NCI-H1048 (cell line): ENCODE measurements around the gene PIK3R5.
"Not testable (repeated sequence)": the region's sequence is repeated elsewhere in the genome, so short reads cannot be mapped to it uniquely, and the experiment has no call there.

Experiments used
- DNase-seq: peaks from one replicate; lab custom pipeline; 2025; lab: John Stamatoyannopoulos, UW

Gene PIK3R5

DNA sequence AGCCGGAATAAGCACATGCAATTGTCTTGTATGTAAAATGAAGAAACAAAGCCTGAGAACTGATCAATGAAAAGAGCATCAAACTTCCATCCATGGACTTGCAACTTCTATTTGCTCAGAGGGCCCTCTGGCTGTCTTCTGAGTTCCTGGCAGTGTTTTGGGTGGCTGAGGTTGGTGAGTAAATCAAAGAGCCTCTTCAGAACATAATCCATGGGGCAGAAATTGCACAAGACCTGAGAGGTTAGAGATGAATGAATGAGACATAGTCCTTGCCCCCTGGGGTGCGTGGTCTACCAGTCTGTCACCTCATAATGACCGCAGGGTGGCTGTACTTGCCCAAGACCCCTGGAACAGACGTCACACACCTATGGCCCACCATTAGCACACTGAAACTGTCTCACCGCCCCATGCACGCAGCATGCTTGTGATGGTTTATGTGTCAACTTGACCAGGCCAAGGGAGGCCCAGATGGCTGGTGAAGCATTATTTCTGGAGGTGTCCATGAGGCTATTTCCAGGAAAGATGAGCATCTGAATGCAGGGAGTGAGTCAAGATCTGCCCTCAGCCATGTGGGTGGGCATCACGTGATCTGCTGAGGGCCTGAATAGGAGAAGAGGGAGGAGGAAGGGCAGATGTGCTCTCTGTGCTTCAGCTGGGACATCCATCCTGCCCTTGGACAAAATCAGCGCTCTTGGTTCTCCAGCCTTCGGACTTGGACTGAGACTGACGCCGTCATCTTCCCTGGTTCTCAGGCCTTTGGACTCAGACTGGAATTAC lies 106.3 kb downstream of the PIK3R5 start:
- DNase-seq = no peak

DNA sequence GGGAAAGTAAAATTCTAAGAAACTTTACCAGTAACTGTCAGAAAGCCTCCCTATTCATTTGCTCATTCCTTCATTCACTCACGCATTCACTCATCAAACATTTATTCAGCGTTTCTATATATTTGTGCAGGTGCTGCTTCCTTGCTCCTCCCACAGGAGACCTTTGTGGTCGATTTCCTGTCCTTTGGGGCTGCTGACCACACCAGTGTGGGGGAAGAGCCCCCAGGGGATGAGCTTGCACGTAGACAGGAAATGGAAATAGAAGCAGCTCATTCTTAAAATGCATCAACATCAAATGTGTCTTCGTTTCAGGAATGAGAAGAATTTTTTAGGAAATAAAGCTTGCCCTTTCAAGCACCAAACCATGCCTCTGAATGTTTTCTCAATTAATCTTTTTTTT lies 107.6 kb downstream of the PIK3R5 start:
- no peak for DNase-seq

DNA sequence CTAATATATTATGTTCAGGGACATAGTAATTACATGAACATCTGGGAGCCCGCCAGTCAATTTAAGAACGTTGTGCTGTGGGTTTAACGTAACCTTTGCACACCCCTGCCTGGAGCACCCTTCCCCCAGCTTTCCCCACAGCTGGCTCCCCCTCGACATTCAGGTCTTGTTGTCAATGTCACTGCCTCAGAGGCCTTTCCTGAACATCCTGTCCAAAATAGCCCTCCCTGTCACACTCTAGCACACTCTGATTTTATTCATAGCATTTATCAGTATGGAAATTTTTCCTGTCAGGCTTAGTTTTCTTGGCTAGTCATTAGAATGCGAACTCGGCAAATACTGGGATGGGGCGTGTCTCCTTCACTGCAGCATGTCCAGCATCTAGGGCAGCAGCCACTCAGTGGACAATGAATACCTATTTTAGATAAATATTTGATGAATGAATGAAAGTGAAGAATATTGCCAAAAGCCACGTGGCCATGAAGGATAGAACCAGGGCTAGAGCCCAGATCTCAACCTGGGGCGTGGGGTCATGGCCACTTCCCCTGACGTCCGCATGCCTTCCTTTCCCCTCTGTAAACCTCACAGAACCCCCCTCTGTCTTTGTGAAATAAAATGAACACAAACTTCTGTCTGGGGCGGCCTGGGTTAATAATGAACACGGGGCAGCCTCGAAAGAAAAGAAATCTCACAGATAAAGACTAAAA lies 108.5 kb downstream of the PIK3R5 start:
- DNase-seq = no peak

DNA sequence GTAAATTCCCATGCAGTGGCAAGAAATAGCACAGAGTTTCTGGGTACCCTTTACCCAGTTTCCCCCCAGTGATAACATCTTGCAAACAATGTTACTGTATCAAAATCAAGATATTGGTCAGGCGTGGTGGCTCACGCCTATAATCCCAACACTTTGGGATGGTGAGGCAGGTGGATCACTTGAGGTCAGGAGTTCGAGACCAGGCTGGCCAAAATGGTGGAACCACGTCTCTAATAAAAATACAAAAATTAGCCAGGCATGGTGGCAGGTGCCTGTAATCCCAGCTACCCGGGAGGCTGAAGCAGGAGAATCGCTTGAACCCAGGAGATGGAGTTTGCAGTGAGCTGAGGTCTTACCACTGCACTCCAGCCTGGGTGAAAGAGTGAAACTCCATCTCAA lies 109.3 kb downstream of the PIK3R5 start:
- DNase-seq = not testable (repeated sequence)

DNA sequence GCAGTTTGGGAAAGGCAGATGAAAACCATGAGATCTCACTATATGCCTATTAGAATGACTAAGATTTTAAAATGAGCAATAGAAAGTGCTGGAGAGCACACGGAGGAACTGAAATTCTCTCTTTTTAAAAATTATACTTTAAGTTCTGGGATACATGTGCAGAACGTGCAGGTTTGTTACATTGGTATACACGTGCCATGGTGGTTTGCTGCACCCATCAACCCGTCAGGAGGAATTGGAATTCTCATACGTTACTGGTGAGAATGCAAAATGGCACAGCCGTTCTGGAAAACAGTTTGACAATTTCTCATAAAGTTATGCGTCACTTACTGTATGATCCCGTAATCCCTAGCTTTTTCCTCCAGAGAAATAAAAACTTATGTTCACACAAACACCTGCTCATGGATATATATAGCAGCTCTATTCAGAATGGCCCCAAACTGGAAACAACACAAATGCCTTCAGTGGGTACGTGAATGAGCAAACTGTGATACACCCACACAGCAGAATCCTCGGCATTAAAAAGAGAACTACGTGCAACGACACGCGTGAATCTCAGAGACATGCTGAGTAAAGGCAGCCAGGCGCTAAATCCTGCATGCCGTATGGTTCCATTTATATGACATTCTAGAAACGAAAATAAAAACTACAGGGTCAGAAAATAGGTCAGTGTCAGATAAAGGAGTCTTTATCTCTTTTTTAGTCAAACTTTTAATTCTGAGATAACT lies 109.9 kb downstream of the PIK3R5 start:
- DNase-seq = no peak

DNA sequence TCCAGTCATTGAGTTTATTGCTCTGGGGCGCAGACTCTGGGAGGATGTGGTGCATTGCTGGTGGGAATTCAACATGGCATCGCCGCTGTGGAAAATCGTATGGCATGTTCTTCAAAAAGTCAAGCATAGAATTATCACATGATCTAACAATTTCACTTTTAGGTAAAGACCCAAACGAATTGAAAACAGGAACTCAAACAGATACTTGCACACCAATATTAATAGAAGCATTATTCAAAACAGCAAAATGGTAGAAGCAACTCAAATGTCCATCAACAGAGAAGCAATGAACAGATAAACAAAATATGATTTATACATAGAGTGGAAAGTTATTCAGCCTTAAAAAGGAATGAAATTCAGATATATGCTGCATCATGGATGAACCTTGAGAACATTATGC lies 113.9 kb downstream of the PIK3R5 start:
- no peak for DNase-seq

DNA sequence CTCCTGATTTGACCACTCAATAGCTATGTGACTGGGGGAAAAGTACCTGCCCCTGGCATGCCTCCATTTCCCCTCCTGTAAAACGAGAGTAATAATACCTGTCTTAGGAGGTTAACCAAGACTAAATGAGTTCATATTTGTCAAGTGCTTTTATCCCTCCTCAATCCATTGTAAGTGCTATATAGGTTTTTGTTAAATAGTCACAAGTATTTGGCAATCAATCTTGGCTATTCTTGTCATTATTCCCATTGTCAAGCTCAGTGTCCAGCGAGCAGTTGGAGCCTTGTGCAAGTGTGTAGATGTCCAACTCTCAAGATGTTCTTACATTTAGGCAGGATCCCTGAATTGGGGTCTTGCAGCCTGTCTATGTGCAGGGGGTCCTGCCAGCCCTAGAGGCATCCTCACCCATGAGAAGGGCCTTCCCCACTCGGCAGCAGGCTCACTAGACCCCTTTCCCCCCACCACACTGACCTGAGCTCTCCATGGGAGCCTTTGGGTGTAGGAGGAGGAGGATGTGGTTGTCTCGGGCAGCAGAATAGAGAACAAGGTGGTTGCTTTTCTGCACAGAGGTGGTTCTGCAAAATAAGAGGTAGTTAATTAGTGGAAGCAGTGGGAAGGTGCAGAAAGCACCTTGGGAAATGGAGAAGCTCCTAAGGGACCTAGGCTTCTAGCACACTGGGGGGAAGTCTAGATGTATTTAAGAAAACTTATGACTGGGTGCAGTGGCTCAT lies 116.0 kb downstream of the PIK3R5 start:
- no peak for DNase-seq

DNA sequence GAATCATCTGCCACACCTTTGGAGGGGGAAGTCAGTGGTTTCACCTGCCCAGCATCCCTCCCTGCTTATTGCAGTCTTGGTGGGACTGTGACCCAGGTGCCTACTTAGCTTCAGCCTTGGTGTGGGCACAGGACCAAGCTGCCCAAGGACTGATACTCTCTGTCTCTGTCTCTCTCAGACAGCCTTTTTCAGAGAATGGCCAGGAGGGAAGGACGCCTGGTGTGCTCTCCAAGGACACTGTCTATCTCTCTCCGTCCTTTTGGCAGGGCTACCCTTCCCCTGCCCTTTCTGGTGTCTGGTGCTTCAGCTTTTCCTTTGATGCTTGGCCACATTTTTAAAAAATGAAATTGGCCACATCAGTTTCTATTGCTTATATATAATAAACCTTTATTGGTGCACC lies 117.6 kb downstream of the PIK3R5 start:
- no peak for DNase-seq

DNA sequence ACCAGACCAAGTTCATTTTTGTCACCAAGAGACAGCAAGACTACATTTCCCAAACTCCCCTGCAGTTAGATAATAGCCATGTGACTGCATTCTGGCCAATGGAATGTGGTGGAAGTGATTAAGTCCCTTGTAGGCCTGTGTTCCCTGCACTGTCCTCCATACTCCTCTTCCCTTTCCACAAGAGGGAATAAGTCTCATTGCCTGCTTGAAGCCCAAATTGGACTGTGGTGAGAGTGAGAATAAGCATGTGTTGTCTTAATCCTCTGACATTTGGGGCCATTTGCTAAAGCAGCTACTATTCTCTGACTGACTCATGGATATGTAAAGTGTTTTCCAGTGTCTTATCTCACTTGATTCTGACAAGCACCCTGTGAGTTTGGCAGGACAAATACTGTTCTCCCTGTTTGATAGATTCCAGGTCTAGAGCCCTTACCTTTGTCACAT lies 118.7 kb downstream of the PIK3R5 start:
- no peak for DNase-seq

DNA sequence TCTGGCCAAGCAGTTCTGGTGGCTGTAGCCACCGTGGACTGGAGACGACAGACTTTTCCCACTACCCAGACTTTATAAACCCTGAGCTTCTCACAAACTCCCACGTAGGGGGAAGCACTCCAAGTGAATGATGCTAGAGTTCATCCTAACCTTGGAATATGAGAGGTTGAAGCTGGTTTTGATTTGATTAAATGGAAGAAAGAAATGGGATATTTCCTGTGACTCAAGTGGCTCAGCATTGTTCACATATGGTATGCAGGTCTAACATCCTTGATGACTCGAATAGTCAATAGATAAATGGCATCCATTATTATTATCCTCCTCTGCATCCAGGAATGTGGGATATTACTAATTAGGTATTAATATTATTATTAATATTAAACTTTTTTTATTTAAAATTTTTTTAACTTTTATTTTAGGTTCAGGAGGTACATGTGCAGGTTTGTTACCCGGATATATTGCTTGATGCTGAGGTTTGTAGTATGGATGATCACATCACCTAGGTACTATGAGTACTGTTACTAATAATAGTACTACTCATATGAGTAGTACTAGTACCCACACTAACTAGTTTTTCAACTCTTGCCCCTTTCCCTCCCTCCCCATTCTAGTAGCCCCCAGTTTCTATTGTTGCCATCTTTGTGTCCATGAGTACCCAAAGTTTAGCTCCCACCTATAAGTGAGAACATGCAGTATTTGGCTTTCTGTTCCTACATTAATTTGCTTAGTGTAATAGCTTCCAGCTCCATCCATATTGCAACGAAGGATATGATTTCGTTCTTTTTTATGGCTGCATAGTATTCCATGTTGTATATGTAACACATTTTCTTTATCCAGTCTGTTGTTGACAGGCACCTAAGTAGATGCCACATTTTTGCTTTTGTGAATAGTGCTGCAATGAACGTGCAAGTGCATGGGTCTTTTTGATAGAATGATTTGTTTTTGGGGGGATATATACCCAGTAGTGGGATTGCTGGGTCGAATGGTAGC lies 121.0 kb downstream of the PIK3R5 start:
- DNase-seq = no peak

DNA sequence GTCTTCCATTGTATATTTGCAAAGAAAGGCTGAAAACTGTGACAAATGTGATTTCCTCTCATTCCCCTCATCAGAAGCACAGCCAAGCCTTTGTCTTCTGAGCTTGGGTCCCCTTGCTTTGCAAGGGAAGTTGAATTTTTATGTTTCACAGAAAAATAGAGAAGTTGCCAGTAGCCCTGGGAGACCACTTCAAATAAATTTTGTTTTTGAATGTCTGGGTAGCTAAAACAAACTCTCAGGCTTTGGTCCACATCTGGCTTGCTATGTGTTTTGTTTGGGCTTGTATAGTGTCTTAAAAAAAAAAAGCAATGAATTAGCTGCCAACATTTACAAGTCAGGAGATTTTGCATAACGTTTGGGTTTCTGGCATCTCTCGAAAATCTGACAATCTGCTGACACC lies 122.2 kb downstream of the PIK3R5 start:
- no peak for DNase-seq

DNA sequence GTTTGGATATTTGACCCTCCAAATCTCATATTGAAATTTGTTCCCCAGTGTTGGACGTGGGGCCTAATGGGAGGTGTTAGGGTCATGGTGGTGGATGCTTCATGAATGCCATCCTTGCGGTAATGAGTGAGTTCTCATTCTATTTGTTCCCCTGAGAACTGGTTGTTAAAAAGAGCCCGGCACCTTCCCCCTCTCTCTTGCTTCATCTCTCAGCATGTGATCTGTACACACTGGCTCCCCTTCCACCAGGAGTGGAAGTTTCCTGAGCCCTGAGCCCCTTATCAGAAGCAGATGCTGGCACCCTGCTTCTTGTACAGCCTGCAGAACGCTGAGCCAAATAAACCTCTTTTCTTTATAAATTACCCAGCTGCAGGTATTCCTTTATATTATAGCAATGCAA lies 123.7 kb downstream of the PIK3R5 start:
- no peak for DNase-seq

DNA sequence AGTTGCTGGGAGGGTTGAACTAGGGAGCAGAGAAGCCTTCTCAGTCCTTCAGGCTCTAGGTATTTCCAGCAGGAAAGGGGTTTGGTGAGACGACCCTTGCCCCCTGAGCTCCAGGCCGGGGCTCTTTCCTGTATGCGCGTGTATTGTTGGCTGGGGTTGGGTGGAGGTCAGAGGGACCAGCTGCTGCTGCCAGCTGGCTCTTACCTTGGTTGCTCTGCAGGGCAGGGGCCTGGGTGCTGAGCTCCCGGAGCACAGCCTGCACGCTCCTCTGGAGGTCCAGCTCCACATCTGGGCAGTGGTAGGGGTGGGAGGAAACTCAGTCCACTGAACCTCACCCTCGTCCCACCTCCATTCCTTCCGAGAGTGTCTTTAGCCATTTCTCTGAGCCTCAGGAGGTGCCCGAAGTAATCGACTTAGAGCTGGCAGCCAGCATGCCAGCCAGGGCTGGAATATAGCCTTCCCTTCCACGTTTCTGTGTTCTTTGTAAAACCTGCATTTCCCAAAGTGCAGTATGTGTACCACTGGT lies 126.0 kb downstream of the PIK3R5 start:
- no peak for DNase-seq

DNA sequence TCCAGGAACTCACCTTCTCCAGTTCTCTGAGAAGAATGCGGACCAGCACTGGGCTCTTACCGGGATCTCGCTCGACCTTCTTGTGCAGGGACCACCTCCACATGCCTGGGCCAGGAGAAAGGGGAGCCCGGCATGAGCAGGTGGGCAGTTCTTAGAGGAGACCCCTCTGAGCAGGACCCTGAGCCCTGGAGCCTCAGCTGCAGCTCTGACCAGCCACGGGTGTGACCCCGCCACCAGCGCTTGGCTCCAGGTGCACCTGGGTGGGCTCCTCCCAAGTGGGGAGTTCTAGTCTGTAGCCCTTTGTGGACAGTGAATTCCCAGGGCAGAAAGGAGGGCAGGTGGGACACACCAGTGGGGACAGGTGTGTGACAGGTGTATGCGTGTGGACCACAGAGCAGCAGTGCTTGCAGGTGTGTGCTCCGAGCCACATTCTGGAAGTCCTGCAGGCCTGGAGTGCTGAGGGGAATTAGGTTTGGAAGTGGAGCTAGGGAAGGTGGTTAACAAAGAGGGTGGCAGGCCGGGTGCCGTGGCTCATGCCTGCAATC lies 126.9 kb downstream of the PIK3R5 start:
- no peak for DNase-seq

DNA sequence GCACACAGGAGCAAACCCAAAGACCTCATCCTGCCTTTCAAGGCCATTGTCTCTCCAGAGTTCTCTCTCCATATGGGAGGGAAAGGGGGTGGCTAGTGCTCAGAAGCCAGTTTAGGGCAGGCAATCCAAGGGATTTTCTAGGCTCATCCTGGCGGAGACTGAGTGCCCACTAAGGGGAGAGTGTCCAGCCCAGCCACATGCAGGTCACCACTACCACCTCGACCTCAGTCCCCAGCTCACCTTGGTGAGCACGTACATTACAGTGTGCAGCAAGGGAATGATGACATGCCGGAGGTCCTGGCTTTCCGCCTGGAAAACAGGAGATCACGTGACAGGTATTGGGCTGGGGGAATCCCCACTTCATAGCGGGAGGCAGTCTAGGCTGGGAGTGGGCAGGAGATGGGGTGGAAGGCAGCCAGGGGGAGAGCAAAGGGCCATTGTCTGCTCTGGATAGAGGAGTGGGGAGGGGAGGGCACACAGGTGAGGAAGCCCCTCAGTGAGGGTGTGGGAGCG lies 127.9 kb downstream of the PIK3R5 start:
- no peak for DNase-seq

DNA sequence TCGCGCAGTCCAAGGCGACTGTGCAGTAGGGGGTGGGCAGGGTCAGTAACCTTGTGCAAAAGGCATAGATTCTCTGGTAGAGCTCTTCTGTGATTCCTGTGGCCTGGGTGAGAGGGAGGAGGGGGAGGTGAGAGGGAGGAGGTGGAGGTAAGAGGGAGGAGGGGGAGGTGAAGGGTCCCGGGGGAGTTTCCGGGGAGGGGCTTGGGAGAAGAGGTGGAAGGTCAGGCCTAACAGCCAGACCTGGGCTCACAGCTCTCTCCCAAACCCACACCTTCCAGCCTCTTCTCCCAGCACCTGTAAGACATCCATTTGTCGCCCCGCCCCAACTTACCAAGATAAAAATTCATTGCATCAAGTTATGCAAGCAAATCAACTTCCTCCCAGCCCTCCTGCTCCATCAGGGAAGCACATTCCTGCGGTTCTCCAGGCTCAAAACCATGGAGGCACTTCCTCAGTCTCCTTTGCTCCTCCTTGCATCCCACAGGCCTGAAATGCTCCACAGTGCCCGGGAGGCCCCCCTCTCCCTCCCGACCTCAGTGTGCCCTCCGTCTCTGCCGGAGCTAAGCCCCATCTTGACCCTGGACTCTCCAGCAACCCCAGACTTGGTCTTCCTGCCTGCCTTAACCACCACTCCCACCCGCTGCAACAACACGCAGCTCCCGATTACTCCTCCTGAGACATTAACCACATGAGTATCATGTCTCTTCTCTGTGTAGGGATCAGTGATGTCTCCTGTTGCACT lies 128.5 kb downstream of the PIK3R5 start:
- no peak for DNase-seq

DNA sequence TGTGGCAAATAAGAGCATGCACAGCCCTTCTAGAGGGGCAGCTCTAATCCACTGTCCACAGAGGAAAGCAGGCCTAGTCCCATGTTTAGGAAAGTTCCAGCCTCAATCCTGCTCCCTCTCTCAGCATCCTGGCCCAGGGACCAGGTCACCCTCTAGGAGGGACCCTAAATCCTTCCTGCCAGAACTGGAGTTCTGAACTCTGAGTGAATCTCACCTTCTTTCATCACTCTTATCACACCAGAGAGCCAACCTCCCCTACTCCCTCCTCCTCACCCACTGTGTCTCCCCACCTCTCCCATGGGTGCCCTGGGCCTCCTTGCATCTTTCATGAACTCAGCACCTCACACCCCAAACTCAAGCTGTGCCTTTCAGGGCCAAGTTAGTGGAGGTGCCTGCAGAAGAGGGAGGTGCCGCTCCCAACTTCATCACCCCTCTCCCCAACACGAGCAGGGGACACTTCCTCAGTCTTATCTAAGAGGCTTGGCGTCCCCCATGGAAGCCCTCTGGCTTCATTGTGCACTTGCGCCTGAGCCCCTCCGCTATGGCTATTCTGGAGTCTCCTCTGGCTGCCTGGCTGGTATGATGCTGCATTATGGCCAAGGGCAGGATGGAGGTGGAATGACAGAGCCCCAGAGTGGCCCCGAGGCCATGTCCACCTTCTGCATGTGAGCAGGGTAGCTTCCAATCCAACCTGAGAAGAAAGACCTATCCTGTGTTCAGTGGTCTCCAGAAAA lies 129.7 kb downstream of the PIK3R5 start:
- no peak for DNase-seq

DNA sequence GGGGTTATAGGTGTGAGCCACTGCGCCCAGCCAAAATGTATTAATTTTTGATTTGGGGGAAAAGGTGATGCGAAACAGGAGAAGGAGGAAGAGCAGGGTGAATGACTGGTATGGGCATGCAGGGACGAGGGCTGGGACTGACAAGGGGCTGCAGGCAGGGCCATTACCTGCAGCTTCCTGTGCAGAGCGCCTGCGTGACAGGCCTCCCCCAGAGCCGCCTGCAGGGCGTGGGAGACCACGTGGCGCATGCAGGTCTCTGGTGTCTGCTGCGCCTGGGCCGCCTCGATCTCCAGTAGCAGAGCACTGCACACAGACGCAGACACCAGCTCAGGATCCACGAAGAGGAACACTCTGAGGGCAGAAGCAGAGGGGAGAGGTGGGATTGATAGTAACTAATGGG lies 130.4 kb downstream of the PIK3R5 start:
- DNase-seq = no peak
